ELR (cell line): ENCODE measurements around the gene CFLAR.
"Not testable (repeated sequence)": the region's sequence is repeated elsewhere in the genome, so short reads cannot be mapped to it uniquely, and the experiment has no call there.

ENCODE experiments used
- DNase-seq: peaks from one replicate; pipeline ENCODE4 v3.0.0-alpha.2; 2015; ENCODE audit warnings: low read depth

Gene CFLAR

DNA sequence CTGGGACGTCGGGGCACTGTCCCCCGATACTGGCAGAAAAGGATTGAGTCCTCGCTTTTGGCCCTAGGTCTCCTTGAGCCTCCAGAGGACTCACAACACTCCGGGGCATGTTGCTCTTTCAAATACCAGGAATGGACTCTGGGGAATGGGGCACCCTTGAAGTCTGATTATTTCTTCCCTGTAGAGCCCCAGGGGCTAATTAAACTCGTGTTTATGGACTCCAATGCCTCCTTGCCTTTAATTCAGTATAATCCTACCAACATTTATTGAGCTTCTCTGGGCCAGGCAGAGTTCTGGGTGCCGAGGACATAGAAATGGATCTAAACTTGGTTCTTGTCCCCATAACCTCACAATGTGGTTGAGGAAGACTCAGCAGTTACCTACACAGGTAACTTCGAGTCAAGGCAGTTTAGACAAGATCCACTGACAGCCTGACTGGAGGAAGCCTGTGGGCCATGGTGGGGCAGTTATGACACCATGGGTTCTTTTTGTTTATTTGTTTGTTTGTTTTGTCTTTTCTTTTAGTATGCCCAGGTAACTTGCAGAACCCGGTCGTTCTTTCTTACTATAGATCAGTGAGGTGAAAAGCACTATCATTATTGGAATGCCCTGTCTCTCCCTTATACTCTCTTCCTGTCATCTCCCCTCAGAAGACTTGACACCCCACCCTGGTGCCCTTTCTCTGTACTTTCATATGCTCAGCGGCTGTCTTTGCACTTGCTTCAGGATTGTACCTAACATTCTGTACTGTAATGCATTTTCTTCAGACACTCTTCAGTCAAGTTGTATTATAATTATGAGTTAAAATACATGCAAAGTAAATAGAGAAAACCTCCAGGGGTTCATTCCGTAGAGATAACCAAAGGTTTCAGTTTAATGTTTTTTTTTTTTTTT, 3.2 kb downstream of the CFLAR start:
- peak; percentile 72 for DNase-seq

GRCh38 chr2:201122276-201122675, 6.3 kb downstream of the CFLAR start:
- no peak for DNase-seq

DNA sequence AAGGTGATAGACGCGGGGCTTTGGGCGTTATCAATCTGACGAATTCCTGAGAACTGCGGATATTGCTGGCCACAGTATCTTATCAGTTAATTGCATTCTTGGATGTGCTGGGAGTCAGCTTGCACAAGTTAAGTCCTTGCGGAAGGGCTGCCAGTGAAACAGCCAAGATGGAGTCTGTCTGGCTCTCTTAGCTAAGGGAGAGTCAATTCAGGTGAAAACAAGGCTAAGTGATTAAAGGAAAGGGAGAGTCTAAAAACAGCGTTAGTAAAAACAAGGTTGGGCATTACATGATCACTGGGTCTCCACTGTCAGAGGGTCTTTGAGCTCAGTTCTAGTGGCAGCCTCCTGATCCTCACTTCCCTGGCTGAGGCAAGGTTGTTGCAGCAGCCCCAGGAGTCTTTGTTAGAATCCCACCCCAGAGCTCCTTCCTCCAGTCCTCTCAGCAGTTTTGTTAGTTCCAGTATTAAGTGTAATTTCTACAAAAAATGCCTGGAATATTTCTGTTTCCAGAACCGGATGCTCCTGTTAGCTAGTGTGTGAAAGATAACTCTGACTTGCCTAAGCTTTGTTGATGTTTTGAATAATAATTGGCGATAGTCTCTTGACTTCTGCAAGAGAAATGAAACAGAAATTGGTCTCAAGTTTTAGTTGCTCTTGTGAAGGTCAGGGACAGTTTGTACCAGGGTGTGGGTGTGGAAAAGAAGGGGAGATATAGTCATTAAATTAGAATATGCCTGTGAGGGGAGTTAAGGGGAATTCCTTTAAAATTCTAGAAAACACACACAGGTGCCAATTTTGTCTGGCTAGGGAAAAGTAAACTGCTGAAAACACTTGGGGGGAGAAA, 10.6 kb downstream of the CFLAR start:
- DNase-seq, result peak; percentile 52

- no peak for DNase-seq
Observed at GRCh38 chr2:201127152-201127511, 11.2 kb downstream of the CFLAR start.

DNA sequence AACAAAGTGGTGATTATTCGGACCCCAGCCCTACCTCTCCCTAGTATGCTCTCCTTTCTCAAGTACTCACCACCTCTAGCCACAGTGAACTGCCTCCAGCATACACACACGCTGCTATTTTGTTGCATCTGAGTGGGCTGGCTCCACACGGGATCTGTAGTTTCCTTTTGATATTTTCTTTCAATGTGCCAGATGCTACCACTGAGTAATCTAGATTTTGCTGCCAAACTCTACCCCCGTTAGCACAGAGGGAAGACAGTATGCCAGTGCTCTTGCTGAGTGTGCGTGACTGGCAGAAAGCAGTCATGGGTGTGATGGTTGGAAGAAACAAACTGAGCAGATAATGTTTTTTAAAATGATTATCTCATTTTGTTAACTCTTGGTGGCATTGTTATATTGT, 11.6 kb downstream of the CFLAR start:
- DNase-seq, result peak; percentile 72

GRCh38 chr2:201128033-201128432, 12.1 kb downstream of the CFLAR start:
- DNase-seq, result no peak

DNA sequence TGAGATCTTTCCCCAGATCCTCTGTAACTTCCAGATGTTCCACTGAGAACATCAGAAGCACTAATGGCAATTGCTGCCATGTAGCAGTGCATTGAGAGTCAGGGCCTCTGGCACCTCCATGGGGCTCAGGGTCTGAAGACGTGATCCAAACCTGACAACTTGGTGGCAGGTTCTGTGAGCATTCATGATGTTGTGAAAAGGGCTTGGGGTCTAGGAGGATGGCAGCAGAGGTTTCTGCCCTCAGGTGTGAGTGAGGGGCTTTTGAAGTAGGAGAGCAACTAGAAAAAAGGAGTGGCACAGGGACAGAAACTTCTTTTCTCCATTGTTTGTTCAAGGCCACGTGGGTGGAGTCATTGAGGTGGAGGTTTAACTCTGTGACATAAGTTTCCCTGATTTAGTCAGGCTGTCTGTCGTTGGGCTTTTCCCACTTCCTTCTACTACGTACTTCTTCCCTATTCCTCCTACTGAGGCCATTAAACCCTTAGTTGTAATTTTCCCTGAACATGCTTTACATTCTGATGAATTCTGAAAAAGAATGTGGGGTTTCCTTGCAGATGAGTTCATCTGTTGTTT, 13.1 kb downstream of the CFLAR start:
- peak; percentile 79 for DNase-seq

DNA sequence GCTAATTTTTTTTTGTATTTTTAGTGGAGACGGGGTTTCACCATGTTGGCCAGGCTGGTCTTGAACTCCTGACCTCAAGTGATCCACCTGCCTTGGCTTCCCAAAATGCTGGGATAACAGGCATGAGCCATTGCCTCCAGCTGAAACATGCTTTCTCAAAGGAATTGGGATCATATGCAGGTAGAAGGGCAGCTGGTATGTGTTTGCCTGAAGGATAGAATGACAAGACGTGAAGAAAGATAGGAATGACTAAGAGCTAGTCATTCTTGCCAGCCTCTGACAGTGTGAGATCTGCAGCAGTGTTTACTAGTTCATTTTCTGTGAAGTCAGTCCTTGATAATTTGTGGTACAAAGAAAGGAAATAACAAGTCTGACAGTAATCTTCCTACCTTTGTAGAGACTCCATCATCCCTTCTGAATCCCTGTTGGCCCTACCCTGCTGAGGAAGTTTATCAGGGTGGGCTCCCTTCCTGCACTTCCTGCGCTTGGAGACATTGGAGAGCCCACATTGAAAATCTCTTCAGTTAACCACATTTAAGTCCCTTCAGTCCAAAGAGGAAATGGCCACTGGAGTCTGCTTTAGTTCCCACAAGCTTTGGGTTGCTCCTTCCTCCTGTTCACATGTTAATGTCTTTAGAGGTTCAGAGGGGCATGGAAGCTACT, 14.7 kb downstream of the CFLAR start:
- peak; percentile 90 for DNase-seq

GRCh38 chr2:201132518-201132917, 16.6 kb downstream of the CFLAR start:
- DNase-seq, result no peak

- DNase-seq, result no peak
Observed at GRCh38 chr2:201135386-201135785, 19.4 kb downstream of the CFLAR start.

DNA sequence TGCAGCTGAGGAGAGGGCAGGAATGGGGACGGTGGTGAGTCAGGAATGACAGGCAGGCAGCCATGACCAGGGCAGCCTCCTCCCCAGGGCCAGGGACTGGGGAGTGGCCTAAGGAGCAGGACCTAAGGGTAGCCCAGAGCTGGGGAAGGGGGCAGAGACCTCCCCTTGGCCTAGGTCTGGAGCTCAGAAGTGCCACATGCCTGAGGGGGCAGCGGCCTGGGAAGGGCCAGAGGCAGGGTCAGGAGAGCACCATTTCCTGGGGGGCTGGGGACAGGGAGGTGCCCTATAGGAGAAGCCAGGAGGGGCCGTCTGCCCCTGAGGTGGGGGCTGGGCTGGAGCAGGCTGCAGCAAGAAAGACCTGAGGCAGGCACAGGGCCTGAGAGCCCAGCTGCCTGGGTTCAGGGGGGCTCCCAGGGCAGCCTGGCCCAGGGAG, 20.9 kb downstream of the CFLAR start:
- no peak for DNase-seq

DNA sequence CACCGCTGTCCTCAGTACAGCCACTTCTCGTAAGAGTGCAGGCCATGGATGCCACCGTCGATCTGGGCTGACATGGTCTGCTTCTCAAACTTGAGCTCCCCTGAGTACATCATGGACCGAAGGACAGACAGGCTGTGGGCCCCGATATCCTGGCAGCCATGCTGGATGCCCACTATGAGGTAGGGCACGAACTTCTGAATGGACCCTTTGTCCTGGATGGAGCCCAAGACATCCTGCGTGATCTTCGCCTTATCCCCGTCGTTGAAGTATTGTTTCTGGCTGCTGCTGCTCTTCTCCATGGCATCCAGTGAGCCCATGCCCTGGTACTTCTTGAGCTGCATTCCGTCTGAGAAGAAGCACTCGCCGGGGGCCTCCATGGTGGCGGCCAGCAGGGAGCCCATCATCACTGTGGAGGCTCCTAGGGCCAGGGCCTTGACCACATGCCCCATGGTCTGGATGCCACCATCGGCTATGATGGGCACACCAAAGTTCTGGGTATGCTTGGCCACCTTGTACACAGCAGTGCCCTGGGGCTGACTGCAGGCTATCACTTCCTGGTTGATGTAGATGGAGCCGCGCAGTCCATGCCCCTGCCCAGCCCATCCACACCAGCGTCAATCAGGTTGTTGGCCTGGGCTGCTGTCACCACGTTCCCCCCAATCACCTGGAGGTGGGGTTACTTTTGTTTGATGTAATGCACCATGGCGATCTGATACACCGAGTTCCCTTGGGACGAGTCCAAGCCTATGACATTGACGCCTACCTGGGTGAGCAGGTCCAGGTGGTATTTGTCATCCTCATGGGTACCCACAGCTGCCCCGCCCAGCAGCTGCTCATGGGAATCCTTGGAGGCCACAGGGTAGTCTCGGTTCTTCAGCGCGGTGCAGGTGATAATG, 21.8 kb downstream of the CFLAR start:
- DNase-seq, result no peak

GRCh38 chr2:201138401-201138970, 22.5 kb downstream of the CFLAR start:
- no peak for DNase-seq

DNA sequence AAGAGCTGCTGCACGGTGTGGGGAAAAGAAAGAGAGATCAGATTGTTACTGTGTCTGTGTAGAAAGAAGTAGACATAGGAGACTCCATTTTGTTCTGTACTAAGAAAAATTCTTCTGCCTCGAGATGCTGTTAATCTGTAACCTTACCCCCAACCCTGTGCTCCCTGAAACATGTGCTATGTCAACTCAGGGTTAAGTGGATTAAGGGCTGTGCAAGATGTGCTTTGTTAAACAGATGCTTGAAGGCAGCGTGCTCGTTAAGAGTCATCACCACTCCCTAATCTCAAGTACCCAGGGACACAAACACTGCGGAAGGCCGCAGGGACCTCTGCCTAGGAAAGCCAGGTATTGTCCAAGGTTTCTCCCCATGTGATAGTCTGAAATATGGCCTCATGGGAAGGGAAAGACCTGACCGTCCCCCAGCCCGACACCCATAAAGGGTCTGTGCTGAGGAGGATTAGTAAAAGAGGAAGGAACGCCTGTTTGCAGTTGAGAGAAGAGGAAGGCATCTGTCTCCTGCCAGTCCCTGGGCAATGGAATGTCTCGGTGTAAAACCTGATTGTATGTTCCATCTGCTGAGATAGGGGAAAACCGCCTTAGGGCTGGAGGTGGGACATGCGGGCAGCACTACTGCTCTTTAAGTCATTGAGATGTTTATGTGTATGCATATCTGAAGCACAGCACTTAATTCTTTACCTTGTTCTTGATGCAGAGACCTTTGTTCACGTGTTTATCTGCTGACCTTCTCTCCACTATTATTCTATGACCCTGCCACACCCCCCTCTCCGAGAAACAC, 23.2 kb downstream of the CFLAR start:
- DNase-seq, result not testable (repeated sequence)

DNA sequence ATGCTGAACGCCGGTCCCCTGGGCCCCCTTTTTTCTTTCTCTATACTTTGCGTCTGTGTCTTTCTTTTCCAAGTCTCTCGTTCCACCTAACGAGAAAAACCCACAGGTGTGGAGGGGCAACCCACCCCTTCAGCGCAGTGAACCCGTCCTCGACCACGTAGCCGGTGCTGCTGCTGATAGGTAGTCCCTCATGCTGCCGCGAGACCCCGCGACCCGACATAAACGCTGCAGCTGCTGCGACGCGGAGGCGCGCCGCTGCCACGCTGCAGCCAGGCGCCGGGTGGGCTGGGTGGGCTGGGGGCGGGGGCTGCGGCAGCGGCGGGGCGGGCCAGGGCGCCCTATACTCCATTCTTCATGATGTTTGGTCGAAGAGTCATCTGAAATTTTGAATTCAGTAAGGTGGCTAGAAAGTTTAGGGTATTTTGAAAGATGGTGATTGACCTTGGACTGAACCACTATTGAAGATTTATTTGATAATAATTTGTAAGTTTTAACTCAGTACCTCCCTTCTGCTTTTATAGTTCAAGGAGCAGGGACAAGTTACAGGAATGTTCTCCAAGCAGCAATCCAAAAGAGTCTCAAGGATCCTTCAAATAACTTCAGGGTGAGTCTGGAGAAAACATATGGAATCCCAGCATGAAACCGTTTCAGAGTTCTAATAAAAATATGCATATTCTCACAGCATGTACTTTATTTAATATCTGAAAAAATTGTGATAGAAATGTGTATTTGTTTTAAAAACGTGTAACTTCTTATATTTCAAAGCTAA, 24.1 kb downstream of the CFLAR start:
- no peak for DNase-seq

- no peak for DNase-seq
Observed at GRCh38 chr2:201144101-201145051, 28.4 kb downstream of the CFLAR start.

DNA sequence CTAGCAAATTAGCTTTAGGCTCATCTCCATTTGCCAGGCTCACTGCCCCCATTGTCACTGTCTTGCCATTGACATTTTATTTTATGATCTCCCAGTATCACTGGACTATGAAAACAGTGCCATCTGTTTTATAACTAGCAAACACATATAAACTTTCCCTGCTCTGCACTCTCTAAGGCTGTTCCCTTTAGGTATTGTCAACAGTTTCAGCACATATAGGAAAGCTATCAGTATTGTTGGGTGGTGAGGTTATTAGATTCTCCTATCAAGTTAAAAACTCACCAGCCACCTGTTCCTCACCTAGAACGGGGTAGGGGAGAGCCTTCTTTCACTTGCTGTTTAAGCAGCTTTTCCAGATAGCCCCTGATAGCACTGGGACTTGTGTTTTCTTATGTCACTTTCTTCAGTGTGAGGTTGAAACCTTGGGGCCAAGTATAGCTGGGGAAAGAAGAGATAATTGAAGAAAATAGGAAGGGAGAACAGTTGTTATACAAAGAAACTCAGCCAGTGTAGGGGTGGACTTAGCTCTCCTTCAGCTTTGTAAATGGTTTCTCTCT, 32.5 kb downstream of the CFLAR start:
- no peak for DNase-seq
